Amygdala (tissue), 56 donors: ENCODE measurements around the gene SLC39A11.
A peak's percentile ranks its signal among the peaks of the same experiment; 100 is the strongest.
"Not testable (repeated sequence)": the region's sequence is repeated elsewhere in the genome, so short reads cannot be mapped to it uniquely, and the experiment has no call there.

Source experiments
- DNase-seq, 56 donors: peaks; one replicate each; lab custom pipeline; 2025; lab: John Stamatoyannopoulos, UW

The SLC39A11 gene

DNA sequence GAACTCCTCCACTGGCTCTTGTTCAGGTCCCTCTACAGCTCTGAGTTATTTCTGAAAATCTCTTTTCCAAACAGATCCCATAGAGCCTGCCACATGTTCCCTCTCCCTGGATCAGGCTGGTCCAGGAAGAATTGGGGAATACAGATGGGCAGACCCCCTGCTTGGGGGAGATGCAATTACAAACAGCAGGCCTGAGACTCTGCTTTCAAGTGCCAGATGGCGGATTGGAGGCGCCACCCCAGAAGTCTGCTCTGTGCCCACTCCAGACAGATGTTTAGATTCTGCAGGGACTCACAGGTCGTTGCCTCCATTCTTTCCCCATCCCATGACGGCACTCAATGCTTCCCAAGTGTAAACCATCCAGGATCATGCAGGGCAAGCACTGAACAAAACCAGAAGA lies 316.6 kb downstream of the SLC39A11 start:
- no peak for DNase-seq

- no peak for DNase-seq
Observed at GRCh38 chr17:72775237-72775636, 317.3 kb downstream of the SLC39A11 start.

DNA sequence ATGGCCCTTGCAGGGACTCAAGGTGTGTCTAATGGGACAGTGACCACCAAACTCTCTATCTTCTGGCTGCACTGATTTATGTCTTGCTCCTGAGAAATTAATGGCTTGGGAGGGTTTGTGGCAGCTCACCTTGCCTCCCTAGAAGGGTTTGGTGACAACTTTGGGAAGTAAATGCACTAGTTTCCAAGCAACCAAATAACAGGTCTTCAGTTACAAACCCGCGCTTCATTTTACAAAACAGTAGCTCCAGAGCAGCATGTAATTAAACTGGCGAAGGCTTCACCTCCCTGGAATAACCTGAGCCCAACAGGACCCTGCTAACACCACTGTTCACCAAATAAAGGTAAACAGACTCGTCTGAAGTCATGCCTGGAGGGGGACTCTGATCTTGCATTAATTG lies 318.3 kb downstream of the SLC39A11 start:
- no peak for DNase-seq

DNA sequence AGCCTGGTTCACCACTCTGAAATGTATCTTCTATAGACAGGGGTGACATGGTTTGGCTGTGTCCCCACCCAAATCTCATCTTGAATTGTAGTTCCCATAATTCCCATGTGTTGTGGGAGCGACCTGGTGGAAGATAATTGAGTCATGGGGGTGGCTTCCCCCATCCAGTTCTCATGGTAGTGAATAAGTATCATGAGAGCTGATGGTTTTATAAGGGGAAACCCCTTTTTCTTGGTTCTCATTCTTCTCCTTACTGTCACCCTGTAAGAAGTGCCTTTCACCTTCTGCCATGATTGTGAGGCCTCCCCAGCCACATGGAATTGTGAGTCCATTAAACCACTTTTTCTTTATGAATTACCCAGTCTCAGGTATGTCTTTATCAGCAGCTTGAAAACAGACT lies 319.3 kb downstream of the SLC39A11 start:
- DNase-seq, result not testable (repeated sequence)

DNA sequence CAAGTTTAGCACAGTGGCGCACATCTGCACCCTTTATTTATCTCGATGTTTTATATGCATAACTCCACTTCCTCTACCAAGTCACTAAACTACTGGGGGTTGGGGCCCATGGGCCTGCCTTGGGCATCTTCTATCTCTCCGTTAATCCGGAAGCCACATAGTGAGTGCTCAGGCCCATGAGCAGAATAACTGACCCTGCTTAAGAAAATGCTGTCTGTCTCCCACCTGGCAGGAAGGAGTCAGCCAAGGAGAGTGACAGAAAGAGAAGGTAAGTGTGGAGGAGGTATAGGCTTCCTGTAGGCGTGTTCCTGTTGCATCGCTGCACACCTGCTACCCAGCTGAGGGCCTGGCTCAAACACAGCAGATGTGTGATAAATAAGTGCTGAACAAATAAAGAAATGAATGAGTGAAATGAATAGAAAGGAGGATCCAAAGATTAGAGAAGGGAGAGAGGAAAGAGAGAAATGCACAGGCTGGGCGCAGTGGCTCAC lies 320.1 kb downstream of the SLC39A11 start:
- DNase-seq, result no peak

GRCh38 chr17:72771734-72772133 lies 320.8 kb downstream of the SLC39A11 start:
- no peak for DNase-seq

DNA sequence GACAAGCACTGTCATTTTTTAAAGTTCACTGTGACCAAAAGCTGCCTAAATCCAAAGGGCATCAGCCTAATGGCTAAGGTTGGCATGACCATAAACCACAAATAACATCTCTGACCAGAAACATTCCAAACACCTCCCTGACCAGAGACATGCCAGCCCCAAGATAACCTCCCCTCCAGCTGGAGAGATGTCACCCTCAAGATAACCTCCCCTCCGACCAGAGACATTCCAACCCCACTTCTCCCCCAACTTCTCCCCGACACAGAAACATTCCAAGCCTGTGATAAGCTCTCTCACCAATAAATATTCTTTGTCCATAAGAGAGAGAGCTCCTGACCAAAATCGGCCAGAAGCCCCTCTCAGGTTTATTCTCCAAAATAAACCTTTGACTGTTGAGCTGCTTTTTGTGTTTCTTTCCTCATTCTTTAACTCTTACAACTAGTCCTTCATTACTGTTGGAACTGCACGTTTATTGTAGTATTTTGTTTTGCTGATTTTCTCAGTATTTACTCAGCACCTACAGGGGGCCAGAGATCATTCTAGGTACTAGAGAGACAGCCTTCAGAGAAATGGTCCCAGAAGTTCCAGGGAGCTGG lies 325.6 kb downstream of the SLC39A11 start:
- DNase-seq, result no peak

- no peak for DNase-seq
Observed at GRCh38 chr17:72765368-72766153, 326.9 kb downstream of the SLC39A11 start.

- DNase-seq, result no peak
Observed at GRCh38 chr17:72764632-72765041, 327.9 kb downstream of the SLC39A11 start.

DNA sequence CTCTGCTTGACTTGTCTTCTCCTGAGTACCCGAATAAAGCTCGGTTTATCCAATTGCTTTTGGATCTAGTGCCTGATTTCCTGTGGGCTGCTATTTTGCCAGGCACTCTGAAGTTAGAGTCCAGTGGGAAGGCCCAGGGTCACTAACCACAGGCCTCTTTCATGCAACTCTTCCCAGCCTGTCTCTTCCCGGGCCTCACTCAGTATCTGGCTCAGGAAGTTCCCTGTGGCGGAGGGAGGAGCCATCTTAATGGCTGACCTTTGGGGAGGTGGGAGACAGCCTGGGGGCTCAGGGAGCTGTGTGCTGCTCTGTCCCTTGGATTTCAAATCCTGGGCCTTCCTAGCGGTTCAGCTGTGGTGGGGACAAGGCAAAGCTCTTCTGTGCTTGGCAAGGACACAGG lies 328.5 kb downstream of the SLC39A11 start:
- no peak for DNase-seq

DNA sequence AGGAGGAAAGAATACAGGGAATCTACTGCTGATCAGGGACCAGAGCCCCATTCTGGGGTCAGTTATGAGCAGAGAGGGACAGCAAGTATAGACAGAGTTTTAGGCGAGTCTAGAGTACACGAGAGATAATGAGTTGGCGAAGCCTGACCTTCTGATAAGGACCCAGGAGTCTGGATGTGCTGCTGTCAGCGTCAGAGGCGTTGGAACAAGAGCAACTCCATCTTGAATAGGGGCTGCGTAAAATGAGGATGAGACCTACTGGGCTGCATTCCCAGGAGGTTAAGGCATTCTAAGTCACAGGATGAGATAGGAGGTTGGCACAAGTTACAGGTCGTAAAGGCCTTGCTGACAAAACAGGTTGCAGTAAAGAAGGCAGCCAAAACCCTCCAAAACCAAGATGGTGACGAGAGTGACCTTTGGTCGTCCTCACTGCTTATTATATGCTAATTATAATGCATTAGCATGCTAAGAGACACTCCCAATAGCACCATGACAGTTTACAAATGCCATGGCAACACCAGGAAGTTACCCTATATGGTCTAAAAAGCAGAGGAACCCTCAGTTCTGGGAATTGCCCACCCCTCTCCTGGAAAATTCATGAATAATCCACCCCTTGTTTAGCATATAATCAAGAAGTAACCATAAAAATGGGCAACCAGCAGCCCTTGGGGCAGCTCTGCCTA lies 330.5 kb downstream of the SLC39A11 start:
- not testable (repeated sequence) for DNase-seq

DNA sequence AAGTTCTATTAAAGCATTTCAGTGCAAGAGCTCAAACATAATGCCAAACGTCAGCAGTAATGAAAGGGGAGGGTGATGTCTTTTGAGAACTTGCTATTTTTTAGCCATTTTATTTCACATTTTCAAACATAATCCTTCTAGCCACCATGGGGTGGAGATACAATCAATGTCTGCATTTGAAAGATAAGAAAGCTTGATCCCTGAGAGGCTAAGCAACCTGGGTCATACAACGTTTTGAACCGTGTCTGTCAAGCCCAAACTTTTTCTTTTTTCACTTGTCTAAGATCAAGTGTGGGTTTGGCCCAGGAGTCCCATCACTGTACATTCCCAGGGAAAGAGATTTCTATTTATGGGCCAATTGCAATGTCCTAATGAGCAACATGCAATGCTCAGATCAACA lies 331.1 kb downstream of the SLC39A11 start:
- DNase-seq, result no peak

GRCh38 chr17:72760368-72760767 lies 332.1 kb downstream of the SLC39A11 start:
- DNase-seq, result peak in 1 of 56 donors; percentile 0

- DNase-seq, result no peak
Observed at GRCh38 chr17:72759301-72759700, 333.2 kb downstream of the SLC39A11 start.

DNA sequence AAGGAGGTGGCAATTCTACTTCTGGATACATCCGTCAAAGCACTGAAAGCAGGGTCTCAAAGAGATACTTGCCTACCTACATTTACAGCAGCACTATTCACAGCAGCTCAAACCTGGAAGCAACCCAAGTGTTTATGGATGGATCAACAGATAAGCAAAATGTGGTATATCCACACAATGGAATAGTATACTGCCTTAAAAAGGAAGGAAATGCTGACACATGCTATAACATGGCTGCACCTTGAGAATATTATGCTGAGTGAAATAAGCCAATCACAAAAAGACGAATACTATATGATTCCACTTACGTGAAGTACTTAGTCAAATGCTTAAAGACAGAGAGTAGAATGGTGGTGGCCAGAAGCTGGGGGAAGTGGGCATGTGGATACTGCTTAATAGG lies 336.2 kb downstream of the SLC39A11 start:
- no peak for DNase-seq

DNA sequence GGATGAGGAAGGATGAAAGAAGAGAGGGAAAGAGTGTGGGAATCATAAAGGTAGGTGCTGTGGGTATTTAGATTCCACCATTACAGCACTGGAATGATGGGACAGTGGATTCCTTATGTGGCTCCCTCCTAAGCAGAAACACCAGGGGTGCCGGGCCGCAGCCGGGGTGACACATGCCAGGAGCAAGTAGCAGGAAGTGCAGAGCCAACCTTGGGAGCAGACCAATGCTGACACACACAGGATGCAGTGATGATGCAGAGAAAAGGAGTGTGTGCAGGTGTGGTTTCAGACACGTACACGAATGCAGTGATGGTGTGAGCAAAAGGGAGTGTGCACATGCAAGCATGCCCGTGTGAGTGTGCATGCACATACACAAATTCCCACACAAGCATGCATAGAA lies 338.0 kb downstream of the SLC39A11 start:
- no peak for DNase-seq

DNA sequence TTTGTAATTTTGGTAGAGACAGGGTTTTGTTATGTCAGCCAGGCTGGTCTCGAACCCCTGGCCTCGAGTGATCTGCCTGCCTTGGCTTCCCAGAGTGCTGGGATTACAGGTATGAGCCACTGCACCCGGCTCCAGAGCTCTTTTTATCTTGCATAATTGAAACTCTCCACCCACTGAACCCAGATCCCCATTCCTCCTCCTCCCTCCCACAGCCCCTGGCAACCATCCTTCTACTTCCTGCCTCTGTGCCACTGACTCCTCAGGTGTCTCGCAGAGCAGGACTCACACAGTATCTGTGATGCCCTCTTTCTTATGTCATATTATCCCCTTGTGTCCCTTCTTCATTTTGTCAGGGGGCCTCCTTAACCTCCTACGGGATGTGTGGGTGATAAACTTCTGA lies 340.7 kb downstream of the SLC39A11 start:
- DNase-seq, result no peak

GRCh38 chr17:72749119-72749572 lies 343.3 kb downstream of the SLC39A11 start:
- no peak for DNase-seq

GRCh38 chr17:72747501-72747900 lies 345.0 kb downstream of the SLC39A11 start:
- no peak for DNase-seq

DNA sequence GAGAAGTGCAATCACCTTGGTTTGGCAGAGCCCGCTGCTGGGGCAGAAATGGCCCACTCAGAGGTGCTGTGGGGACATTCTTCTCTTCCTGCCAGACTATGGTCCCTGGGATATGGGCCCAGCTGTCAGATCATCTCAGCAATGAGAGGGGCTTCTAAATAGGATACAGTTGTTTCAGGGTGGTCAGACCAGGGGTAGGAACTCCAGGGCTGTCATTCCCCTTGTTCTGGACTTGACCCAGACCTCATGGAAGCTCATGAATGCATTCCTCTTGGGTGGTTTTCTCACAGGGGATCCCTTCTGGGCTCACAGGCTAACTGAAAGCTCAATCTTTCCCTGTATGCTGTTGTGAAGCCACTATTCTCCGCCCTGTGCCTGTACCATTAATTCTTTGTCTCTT lies 347.2 kb downstream of the SLC39A11 start:
- no peak for DNase-seq

DNA sequence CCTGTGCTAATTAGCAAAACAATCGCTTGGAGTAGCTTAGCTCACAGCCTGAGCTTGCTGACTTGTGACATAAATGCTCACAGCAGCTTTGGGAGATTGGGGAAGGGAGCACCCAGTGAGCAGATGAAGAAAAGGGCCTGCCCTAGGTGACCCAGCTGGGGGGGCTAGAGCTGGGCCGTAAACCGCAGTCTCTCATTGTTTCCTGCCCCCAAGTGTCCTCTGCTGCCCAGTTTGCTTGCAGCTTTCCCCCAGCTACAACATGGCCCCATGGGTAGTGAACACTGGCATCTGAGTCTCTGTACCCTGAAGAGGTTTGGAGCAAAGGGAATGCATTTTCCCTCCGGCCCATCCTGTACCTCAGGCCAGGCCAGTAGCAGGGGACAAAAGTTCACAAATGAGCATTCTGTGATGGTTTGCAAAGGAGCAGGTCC lies 349.4 kb downstream of the SLC39A11 start:
- peak in 1 of 56 donors; percentile 0 for DNase-seq
